ENCODE results near the gene ANO1.

DNA sequence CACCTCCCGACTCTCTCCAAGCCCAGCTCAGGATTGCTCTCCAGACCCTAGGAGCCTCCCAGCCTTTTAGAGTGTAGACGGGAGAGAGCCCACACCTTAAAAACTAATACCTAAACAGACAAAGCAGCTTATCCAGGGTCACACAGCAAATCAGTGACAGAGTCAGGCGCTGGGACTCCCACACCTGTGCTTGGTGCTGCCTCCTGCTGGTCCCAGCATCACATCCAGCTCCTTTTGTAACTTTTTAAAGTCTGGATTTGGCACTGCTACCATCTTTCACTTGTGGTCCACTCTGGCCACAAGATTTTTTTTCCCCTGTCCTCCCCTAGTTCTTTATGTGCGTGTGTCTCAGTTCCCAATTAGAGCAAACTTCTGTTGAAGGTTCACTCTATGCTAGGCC, 4.7 kb downstream of the ANO1 start:
- TF ChIP-seq GATA2 (IDR thresholded peaks at IDR 0.05; ENCODE audit: low read depth, low read length): no peak
- no peak for TF ChIP-seq GATA3 (IDR thresholded peaks at IDR 0.05; ENCODE audit: low read depth, low read length)

All from SH-SY5Y (cell line).